ENCODE data around the gene SF1.

Gene SF1

GRCh38 chr11:64758330-64759079 lies 19.8 kb downstream of the SF1 start:
- DNase-seq (ENCODE audit: extremely low spot score): no peak
- CTCF ChIA-PET: no interaction called here
- POLR2A ChIA-PET: no interaction called here
- TF ChIP-seq TARDBP (IDR thresholded peaks at IDR 0.05) (no peak), ARNT (IDR thresholded peaks at IDR 0.05) (no peak), NFRKB (IDR thresholded peaks at IDR 0.05) (no peak), FOXA1 (IDR thresholded peaks at IDR 0.05) (no peak), LEF1 (IDR thresholded peaks at IDR 0.05; ENCODE audit: borderline replicate concordance) (no peak), PKNOX1 (IDR thresholded peaks at IDR 0.05) (no peak), FOXM1 (IDR thresholded peaks at IDR 0.05; ENCODE audit: borderline replicate concordance) (no peak), CTBP1 (IDR thresholded peaks at IDR 0.05; ENCODE audit: borderline replicate concordance) (no peak), ELF4 (IDR thresholded peaks at IDR 0.05) (no peak), L3MBTL2 (conservative IDR thresholded peaks at IDR 0.05) (no peak), BHLHE40 (IDR thresholded peaks at IDR 0.05; ENCODE audit: borderline replicate concordance) (no peak), ZNF384 (IDR thresholded peaks at IDR 0.05) (no peak), HDGF (IDR thresholded peaks at IDR 0.05; ENCODE audit: borderline replicate concordance) (no peak), SUZ12 (IDR thresholded peaks at IDR 0.05) (no peak), FOXK2 (IDR thresholded peaks at IDR 0.05) (no peak), SP1 (IDR thresholded peaks at IDR 0.05) (no peak)

GRCh38 chr11:64757549-64758329 lies 20.6 kb downstream of the SF1 start:
- ChIA-PET CTCF (no interaction called here), POLR2A (no interaction called here)
- DNase-seq (ENCODE audit: extremely low spot score): no peak
- TF ChIP-seq FOXK2 (IDR thresholded peaks at IDR 0.05) (no peak), FOXM1 (IDR thresholded peaks at IDR 0.05; ENCODE audit: borderline replicate concordance) (no peak), NFRKB (IDR thresholded peaks at IDR 0.05) (no peak), SUZ12 (IDR thresholded peaks at IDR 0.05) (no peak), L3MBTL2 (conservative IDR thresholded peaks at IDR 0.05) (no peak), HDGF (IDR thresholded peaks at IDR 0.05; ENCODE audit: borderline replicate concordance) (no peak), ZNF384 (IDR thresholded peaks at IDR 0.05) (no peak), PKNOX1 (IDR thresholded peaks at IDR 0.05) (no peak), SP1 (IDR thresholded peaks at IDR 0.05) (no peak), CTBP1 (IDR thresholded peaks at IDR 0.05; ENCODE audit: borderline replicate concordance) (no peak), ELF4 (IDR thresholded peaks at IDR 0.05) (no peak), TARDBP (IDR thresholded peaks at IDR 0.05) (no peak), ARNT (IDR thresholded peaks at IDR 0.05) (no peak), BHLHE40 (IDR thresholded peaks at IDR 0.05; ENCODE audit: borderline replicate concordance) (no peak), LEF1 (IDR thresholded peaks at IDR 0.05; ENCODE audit: borderline replicate concordance) (no peak), FOXA1 (IDR thresholded peaks at IDR 0.05) (no peak)

- CTCF ChIA-PET: no interaction called here
- POLR2A ChIA-PET: interaction anchor here (0.6 to 1.4 kb wide), 2 partner anchors 8 to 23 kb away, joined by 3 to 4 read pairs; partner anchors contain the start of gene SF1
- no peak for TF ChIP-seq ZNF384 (IDR thresholded peaks at IDR 0.05)
- no peak for TF ChIP-seq CTBP1 (IDR thresholded peaks at IDR 0.05; ENCODE audit: borderline replicate concordance)
- no peak for DNase-seq (ENCODE audit: extremely low spot score)
Observed at GRCh38 chr11:64755681-64756361, 22.5 kb downstream of the SF1 start.

GRCh38 chr11:64754919-64755662 lies 23.3 kb downstream of the SF1 start:
- DNase-seq (ENCODE audit: extremely low spot score): no peak
- ChIA-PET CTCF (no interaction called here), POLR2A (interaction anchor here (0.6 to 1.4 kb wide), 2 partner anchors 8 to 23 kb away, joined by 3 to 4 read pairs; partner anchors contain the start of gene SF1)
- TF ChIP-seq BHLHE40 (IDR thresholded peaks at IDR 0.05; ENCODE audit: borderline replicate concordance): no peak
- no peak for TF ChIP-seq ELF4 (IDR thresholded peaks at IDR 0.05)
- no peak for TF ChIP-seq FOXM1 (IDR thresholded peaks at IDR 0.05; ENCODE audit: borderline replicate concordance)

- TF ChIP-seq SUZ12 (IDR thresholded peaks at IDR 0.05): no peak
- TF ChIP-seq FOXA1 (IDR thresholded peaks at IDR 0.05): no peak
- TF ChIP-seq ZNF384 (IDR thresholded peaks at IDR 0.05): no peak
- TF ChIP-seq ELF4 (IDR thresholded peaks at IDR 0.05): no peak
- no peak for TF ChIP-seq FOXK2 (IDR thresholded peaks at IDR 0.05)
- no peak for TF ChIP-seq PKNOX1 (IDR thresholded peaks at IDR 0.05)
- no peak for TF ChIP-seq L3MBTL2 (conservative IDR thresholded peaks at IDR 0.05)
- TF ChIP-seq HDGF (IDR thresholded peaks at IDR 0.05; ENCODE audit: borderline replicate concordance): no peak
- TF ChIP-seq CTBP1 (IDR thresholded peaks at IDR 0.05; ENCODE audit: borderline replicate concordance): no peak
- TF ChIP-seq SP1 (IDR thresholded peaks at IDR 0.05): no peak
- TF ChIP-seq TARDBP (IDR thresholded peaks at IDR 0.05): no peak
- TF ChIP-seq FOXM1 (IDR thresholded peaks at IDR 0.05; ENCODE audit: borderline replicate concordance): no peak
- TF ChIP-seq NFRKB (IDR thresholded peaks at IDR 0.05): no peak
- TF ChIP-seq BHLHE40 (IDR thresholded peaks at IDR 0.05; ENCODE audit: borderline replicate concordance): no peak
- TF ChIP-seq ARNT (IDR thresholded peaks at IDR 0.05): no peak
- TF ChIP-seq LEF1 (IDR thresholded peaks at IDR 0.05; ENCODE audit: borderline replicate concordance): no peak
- POLR2A ChIA-PET: interaction anchor here (1.4 kb wide), 1 partner anchor 9 kb away, joined by 3 read pairs; no protein-coding TSS in a partner anchor
- CTCF ChIA-PET: interaction anchor here (0.7 kb wide), 1 partner anchor 27 kb away, joined by 3 read pairs; no protein-coding TSS in a partner anchor
Observed at GRCh38 chr11:64754124-64754918, 24.0 kb downstream of the SF1 start.

More at GRCh38 chr11:64754124-64754918, 24.0 kb downstream of the SF1 start:
- DNase-seq (ENCODE audit: extremely low spot score): no peak
